ENCODE data around the gene MAP2K5. TPM values are rescaled to one million over a fixed set of nuclear protein-coding genes. Genes with fewer than 3 reads are reported as not detected.

The MAP2K5 gene
- 2.9 and 6.9 TPM in 2 replicates for total RNA-seq

GRCh38 chr15:67542420-67543347, at the start of gene MAP2K5:
MAP2K5 (plus strand) TSS chr15:67542703; CDS start chr15:67543336, 633 bp downstream.

GRCh38 chr15:67521029-67521782, 21.3 kb upstream of the MAP2K5 start, which contains the start of gene C15orf61:
C15orf61 (plus strand) TSS chr15:67521131; CDS start chr15:67521249, 118 bp downstream.

GRCh38 chr15:67824976-67825880, 282.7 kb downstream of the MAP2K5 start, which contains the start of gene SKOR1:
SKOR1 (plus strand) TSS chr15:67825509; CDS start chr15:67825603, 94 bp downstream.

GRCh38 chr15:67839929-67840748, 297.6 kb downstream of the MAP2K5 start, which contains the start of gene RNU6-1:
RNU6-1 (minus strand) TSS chr15:67840045.

Other genes starting within 250 kb of the MAP2K5 start
- 1.0 and 1.1 TPM in 2 replicates for gene C15orf61, start 21.6 kb upstream of the MAP2K5 start, total RNA-seq